Suppressor macrophage treated with lipopolysaccharide for 4 hours (primary cell): ENCODE measurements around the gene RNF6.
A peak's percentile ranks its signal among the peaks of the same experiment; 100 is the strongest.
"Not testable (repeated sequence)": the region's sequence is repeated elsewhere in the genome, so short reads cannot be mapped to it uniquely, and the experiment has no call there.

ENCODE experiments used
- DNase-seq: peaks from one replicate; pipeline ENCODE4 v3.0.0-alpha.2; 2020

The RNF6 gene

DNA sequence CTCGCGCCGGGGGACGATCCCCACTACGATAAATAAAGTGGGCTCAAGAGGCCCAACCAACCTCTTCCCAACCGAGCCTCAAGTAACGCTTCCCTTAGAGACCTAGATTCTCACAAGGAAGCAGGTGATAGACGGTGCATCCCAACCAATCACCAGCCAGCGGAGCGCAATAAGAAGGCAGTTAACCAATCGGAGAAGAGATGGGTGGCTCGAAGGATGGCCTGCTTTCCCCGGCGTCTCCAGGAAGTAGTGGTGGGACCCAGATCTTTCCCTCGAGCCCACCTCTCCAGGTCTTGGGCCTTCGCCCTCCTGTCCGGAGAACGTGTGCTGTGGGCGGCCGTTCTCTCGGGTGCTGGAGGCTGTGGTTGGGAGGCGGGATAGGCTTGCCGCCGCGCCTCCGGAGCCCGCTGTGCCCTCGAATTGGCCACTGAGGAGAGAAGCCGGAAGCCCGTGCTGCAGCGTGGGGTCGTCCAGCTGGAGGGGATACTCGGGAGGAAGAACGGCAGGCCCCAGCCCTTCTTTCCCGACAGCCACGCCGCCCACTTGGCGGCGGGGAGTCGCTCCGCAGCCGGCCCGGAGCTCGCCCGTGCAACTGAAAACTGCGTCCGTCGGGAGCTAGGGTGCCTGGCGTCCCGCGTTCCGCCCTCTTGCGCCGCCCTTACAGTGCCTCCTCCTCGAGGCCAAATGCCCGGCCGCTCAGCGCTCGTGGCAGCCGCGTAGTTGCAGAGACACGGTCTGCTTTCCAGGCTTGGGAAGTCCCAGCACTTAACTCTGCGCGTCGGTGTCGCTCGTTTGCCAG lies at the start of gene RNF6:
TSS of gene RNF6 (minus strand) at position 594 of the 799 bp plus-strand sequence. CDS start 2,665 bp downstream, outside the sequence.
- peak; percentile 98 for DNase-seq

DNA sequence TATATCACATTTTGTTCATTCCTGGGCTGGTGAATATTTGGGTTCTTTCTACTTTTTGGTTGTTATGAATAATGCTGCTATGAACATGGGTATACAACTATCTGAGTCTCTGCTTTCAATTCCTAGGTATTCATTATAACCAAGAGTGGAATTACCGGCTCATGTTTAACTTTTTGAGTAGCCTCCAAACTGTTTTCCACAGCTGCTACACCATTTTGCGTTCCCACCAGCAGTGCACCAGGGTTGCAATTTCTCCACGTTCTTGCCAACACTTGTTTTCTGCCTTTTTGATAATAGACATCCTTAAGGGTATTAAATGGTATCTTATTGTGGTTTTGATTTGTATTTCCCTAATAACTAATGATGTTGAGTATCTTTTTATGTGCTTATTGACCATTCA lies 48.6 kb upstream of the RNF6 start:
- DNase-seq, result no peak

DNA sequence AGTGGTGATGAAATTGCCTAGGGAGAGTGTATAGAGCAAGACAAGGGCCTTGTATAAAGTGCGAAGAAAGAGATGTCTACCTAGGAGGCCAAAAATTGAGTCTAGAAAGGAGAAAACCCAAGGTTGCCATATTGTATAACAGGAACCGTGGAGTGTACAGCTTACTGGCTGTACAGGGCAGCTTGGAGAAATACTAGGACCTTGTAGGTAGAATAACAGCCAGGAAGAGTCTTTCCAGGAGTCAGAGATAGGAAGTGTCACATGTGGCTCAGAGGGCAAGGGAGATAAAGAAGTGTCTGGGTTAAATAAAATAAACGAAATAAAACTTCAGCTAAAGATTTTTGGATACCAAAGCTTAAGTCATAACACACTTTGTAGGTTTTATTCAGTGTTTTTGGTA lies 44.2 kb upstream of the RNF6 start:
- no peak for DNase-seq

DNA sequence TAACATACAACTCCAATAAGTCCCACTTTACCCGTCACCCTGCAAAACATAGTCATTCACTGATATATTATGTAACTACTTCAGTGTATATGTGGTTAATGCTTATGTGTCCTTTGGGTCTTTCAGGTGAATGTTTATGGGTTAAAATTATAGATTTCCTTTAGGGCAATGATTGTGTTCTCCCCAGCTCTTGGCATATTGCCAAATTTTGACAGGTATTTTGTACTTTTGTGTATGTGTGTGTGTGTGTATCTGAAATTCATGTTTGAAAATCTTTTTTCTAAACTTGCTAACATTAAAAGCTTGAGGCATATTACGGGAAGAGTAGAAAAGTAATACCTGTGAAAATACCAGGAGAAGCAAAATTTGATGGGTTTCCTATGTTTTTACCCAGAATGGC lies 40.0 kb upstream of the RNF6 start:
- no peak for DNase-seq

DNA sequence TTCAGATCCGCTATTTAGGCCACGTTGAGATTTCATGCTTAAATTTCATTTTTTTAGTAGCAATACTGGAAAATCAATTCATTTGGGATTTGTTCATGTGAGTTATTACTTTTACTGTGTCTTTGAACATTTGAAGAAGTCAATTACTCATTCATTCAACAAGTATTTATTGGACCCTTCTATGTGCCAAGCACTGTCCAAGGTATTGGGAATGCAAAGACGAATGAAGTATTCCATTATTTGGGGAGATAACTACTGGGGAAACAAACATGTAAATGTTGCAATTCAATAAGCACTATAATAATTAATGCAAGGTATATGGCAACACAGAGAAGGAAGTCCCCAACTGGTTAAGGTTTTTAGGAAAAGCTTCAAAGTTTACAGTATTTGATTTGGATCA lies 37.5 kb upstream of the RNF6 start:
- no peak for DNase-seq

DNA sequence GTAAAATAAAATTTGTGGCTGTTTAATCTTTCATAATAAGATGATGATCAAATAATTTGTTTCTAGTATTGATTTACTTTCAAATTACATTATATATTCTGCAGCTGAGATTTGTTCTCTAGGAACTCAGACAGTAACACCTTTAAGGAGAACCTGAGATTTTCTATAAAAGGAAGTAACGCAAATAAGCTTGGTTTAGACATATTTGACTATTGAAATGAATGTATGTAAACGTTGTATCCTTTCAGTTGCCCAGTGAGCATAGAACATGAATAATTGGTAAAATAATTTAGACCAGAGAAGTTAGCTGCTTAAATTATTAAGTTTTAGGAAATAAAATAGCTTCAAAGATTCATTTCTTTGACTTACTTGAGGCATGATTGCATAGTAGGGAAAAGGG lies 34.9 kb upstream of the RNF6 start:
- no peak for DNase-seq

DNA sequence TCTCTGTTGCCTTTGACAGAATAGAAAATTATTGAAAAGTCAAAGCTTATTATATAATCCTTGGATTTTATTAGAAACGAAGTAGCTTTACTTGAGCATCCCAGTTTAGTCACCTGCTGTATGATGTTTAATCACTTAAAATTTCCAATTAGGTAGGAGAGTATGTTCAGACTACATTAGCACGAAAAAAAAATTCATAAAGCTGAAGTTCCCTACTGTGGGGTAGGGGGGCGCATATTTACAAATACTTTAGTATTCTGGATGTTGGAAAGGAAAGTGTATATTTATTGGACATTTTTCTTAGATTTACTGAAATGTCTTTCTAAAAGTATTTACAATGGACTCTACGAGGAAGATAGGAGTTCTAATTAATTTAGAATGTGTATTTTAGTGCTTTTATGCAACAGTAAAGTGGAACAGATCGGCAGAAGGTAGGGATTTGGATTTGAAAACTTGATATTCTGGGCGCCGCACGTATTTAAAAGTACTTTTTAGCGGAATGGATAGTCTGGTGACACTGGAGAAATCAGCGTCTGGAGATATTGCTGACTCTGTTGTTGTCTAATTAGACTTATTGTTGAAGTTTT lies 33.7 kb upstream of the RNF6 start:
- DNase-seq, result peak; percentile 17

DNA sequence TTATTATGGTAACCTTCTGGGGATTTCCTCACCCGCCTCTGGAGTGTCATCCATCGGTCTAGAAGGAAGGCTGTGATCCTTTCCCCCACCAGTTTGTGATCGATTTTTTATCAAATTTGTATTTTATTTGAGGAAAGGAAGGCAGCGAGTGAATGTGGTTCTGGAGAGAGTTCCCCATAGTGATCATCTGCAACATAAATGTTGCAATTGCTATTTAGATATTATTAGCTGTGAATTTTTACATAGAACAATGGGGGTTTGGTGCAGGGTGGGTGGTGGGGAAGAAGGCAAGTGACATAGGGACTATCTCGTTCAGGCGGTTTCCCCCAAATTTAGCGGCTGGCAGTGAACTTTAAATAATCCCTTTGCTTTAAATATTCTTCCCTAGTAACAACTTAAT lies 33.0 kb upstream of the RNF6 start:
- no peak for DNase-seq

DNA sequence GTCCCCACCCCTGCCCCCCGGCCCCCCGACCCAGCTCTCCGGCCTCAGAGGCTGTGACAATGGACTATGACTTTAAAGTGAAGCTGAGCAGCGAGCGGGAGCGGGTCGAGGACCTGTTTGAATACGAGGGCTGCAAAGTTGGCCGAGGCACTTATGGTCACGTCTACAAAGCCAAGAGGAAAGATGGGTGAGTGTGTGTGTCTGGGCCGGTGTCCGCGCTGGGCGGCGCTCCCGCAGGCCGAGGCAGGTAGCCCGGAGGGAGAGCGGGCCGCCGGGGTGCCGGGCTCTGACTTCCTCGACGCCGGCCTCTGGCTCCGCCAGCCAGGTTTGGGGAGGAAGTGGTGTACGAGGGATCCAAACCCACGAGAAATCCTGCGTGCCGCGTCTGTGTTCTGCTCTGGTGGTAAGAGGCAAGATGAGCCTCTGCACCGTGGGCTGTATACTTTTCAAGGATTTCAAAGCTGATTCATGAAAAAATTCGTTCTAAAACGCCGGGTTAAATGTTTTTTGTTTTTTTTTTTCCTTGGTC lies 32.5 kb upstream of the RNF6 start:
- peak; percentile 57 for DNase-seq

DNA sequence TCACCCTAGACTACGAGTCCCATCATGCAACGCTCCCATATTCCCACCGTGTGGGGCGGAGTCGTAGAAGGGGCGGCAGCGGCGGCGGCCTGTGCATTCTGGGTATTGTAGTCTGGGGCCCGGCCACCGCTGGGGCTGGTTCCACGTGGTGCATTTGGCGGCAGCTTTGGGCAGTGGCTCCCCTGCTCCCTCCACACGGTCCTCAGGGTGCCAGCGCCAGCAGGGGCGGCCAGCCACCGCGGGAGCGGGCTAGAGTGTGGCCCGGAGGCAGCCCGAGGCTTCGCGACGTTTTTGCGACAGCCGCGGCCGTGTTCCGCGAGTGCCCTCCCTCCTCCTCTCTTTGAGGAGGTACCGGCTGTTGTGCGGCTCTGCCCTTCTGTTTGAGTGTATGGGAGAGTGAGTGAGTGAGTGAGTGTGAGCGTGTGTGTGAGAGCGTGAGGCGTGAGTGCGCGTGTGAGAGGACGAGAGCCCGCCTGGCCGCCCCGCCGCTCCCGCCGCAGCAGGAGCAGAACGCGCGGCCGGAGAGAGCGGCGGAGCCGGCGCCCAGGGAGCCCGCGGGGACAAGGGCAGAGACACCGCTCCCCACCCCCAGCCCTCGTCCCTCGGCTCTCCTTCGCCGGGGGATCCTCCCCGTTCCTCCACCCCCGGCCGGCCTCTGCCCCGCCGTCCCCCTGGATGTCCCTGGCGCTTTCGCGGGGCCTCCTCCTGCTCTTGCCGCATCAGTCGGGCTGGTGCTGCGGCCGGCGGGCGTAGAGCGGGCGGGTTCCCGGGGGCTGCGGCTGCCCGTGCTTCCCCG lies 31.9 kb upstream of the RNF6 start, which contains the start of gene CDK8:
TSS of gene CDK8 (plus strand) at position 343 of the 796 bp plus-strand sequence. CDS start 513 bp downstream, outside the sequence.
- peak; percentile 90 for DNase-seq

DNA sequence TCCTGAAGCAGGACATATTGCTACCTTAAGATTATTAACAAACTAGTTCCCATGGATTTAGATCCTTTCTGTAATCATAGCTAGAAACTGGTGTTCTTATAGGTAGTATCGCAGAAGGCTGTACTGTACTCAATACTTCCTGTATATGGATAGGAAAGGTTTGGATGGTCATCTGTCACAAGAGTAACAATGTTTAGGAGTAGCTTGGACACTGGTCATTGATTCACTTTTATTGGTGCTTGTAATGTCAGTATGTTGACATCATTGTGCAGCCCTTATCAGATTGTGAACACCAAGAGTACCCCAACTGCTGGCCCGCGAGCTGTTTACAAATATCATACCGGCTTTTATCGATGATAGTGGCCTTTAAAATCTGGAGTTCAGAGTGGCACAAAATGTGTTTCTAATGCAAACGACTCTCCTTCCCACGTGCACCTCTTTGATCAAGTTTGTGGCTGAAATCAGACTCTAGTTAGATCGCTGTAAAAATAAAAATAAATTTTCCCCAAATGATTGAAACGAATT lies 31.2 kb upstream of the RNF6 start:
- no peak for DNase-seq

DNA sequence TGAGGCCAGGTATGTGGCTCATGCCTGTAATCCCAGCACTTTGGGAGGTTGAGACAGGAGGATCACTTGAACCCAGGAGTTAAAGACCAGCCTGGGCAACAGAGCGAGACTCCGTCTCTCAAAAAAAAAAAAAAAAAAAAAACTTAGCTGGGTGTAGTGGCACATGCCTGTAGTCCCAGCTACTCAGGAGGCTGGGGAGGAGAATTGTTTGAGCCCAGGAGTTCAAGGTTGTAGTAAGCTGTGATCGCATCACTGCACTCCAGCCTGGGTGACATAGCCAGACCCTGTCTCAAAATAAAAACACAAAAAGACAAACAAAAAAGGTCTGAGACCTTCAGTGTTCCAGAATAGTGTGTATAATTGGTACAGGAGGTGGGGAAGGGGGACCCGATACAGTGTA lies 29.9 kb upstream of the RNF6 start:
- not testable (repeated sequence) for DNase-seq

DNA sequence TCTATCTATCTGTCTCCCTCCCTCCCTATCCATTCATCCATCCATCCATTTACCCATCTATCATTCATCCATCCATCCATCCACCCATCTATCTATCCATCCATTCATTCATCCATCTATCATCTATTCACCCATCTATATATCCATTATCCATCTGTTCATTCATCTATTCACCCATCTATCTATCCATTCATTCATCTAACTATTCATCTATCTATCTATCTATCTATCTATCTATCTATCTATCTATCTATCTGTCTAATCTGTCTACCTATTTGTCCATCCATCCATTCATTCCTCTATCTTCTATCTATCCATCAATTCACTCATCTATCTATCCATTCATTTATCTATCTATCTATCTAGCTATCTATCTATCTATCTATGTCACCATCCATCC lies 27.4 kb upstream of the RNF6 start:
- DNase-seq, result no peak

DNA sequence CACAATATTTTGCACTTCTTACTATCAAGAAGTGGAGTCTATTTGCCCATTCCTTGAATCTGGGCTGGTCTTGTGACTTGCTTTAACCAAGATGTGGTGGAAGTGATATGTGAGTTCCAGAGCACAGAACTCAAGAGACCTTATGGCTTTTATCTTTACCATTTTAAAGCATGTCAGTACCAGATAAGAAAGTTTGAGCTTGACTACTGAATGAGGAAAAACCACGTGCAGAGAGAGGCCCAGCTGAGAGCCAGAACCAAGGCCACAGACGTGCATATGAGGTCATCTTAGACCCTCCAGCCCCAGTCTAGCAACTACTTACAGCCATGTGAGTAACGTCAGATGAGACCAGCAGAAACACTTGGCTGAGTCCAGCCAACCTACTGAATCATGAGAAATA lies 25.5 kb upstream of the RNF6 start:
- no peak for DNase-seq

DNA sequence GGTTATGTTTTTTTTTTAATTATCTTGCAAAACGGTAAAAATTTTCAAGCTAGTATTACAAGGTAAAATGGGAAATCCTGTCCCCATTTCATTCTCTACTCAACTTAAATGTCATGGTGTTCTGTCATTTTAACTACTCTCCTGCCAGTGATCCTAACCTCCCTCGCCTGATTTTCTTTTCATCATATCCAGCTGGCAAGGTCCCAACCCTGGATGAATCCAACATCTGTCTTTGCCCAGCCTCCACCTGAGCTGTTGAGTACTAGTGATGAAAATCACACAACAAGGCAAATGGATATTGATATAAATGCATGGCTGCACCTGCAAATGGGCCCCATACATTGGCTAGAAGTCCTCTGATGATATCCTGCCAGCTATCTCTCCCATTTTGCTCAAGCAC lies 24.9 kb upstream of the RNF6 start:
- no peak for DNase-seq

DNA sequence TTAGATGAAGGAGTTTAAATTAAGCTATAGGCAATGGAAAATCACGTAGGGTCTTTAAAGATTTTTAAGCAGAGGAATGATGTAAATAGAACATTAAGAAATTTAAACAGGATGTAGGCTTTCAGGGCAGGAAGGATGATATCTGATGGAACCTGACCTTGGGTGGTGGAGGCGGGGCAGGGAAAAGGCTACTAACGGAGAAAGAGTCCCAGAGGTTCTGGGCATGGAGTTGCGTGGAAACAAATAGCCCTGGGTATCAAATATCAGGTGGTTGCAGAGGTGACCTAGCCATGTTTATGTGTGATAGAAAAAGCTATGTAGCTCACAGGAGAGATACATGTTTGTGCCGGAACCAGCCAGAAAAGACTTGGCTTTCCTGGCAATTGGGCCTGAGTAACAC lies 24.0 kb upstream of the RNF6 start:
- DNase-seq, result no peak

DNA sequence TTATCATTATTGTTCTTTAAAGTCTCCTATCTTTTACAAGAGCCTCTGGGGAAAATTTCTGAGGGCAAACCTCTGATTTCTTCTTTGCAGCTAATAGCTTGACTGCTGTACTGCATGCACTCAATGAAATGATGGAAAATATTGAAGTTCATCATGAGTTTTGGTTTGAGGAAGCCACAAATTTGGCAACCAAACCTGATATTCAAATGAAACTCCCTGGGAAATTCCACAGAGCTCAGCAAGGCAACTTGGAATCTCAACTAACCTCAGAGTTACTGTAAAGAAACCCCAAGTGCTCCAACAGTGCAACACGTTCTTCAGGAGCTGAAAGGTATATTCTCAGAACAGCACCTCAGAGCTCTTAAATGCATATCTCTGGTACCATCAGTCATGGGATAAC lies 14.2 kb upstream of the RNF6 start:
- no peak for DNase-seq

DNA sequence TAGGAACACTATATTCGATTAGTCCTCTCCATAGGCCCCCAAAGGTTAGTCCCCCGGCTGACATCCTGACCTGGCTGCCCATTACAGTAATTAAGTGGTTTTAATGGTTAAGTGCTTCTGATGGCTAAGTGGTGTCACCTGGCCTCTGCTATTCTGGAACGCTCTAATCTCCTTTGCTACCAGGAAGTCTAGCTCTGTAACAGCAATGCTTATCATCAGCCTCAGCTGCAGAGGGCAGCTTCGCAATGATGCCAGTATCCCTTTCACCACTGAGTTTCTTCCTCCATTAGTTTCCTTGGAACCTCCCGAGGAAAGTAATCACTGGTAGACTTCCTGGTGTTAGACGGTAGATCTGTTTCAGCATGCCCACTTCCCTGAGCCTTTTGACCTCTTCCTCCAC lies 8.6 kb upstream of the RNF6 start:
- no peak for DNase-seq

DNA sequence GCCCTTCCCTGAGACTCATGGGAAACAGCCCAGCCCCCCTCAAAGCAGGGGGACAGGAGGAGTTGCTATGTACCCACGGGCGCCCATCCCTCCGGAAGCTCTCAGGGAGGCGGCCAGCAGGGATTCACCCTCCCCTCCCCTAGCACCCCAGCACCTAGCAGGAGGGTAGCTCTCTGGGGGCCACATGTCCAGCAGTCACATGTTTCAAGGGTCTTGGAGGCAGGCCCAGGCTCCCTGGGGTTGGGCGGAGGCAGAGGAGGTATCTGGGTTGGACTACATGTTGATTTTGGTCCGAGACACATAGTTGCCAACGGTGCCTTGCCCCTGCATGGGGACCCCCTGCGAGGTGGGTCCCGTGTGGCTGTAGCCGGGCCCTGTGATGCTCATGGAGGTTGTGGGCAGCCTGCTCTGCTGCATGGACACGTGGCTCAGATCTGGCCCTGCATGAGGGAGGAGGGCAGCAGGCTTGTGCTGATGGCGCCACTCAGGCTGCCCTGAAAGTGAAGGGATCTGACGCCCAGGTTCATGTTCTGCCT lies 7.0 kb upstream of the RNF6 start:
- no peak for DNase-seq

DNA sequence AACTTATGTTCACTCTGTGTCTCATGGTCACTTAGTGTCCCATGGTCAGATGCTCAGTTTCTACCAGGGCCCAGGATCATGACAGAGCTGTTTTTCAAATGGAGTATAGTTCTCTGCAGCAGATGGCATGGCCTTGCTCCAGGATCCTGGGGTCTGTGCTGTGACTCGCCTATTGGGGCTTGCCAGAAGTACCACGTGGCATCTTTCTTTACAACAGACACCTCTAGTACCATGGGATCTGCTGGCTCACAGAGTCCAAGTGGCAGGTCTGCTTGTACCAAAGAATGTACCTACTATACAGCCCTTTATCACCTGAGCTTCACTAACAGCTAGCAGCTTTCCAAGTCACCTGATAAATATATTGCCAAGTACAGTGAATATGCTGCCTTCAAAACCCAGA lies 6.0 kb upstream of the RNF6 start:
- no peak for DNase-seq

DNA sequence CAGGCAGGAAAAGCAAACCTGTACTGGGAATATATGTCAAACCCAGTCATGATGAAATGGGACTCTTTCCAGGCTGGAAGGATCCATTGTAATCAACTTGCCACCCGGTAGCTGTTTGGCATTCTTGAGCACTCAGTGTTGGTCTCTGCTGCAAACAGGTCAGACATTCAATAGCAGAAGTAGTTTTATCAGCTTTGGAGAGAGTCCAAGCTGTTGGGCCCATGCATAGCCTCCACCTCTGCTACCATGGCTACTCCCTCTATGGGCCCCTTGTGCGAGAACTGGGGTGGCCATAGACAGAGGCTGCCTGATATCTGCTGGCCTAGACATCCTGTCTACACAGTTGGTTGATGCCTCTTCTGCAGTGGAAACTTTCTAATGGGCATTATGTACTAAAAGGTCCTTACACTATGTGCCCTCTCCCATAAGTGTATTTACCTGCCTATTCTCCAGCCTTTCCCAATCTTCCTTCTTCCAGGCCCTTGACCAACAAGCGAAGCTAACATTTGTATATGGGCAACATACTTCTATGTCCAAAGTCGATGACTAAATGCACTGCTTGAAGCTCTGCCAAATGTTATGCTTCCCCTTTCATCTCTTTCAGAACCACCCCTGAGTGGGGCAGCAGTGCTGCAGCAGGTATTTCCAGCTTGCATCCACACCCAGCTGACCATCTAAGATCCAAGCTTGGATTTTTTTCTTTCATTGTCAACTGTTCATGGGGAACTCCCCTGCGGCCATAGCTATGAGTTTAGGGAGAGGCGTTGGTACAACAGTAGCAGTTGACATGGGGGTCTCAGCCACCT lies 5.3 kb upstream of the RNF6 start:
- DNase-seq, result no peak
